CD4-positive, alpha-beta T cell treated with Interferon gamma for 1 hour (primary cell): ENCODE measurements around the gene MCUB.
A peak's percentile ranks its signal among the peaks of the same experiment; 100 is the strongest.
"Not testable (repeated sequence)": the region's sequence is repeated elsewhere in the genome, so short reads cannot be mapped to it uniquely, and the experiment has no call there.

Experiments used
- DNase-seq: peaks from one replicate; pipeline ENCODE4 v3.0.0-alpha.2; 2020

The MCUB gene

GRCh38 chr4:109559983-109560686 is at the start of gene MCUB:
Gene MCUB (plus strand): TSS chr4:109560246. CDS start chr4:109560338, 92 bp downstream.
- DNase-seq = peak; percentile 88

GRCh38 chr4:109510687-109511086 is 49.4 kb upstream of the MCUB start:
- no peak for DNase-seq

GRCh38 chr4:109511414-109511813 is 48.6 kb upstream of the MCUB start:
- no peak for DNase-seq

- DNase-seq = not testable (repeated sequence)
Observed at GRCh38 chr4:109513368-109513767, 46.7 kb upstream of the MCUB start.

GRCh38 chr4:109532182-109532581 is 27.9 kb upstream of the MCUB start:
- no peak for DNase-seq

GRCh38 chr4:109545401-109545800 is 14.6 kb upstream of the MCUB start:
- DNase-seq = no peak

- DNase-seq = no peak
Observed at GRCh38 chr4:109547394-109547793, 12.7 kb upstream of the MCUB start.

GRCh38 chr4:109548655-109549054 is 11.4 kb upstream of the MCUB start:
- peak; percentile 53 for DNase-seq

- no peak for DNase-seq
Observed at GRCh38 chr4:109552237-109552636, 7.8 kb upstream of the MCUB start.

GRCh38 chr4:109553130-109553529 is 6.9 kb upstream of the MCUB start:
- no peak for DNase-seq

GRCh38 chr4:109554971-109555370 is 5.1 kb upstream of the MCUB start:
- no peak for DNase-seq

- no peak for DNase-seq
Observed at GRCh38 chr4:109557433-109557832, 2.6 kb upstream of the MCUB start.

- DNase-seq = peak; percentile 11
Observed at GRCh38 chr4:109558095-109558494, 2.0 kb upstream of the MCUB start.

GRCh38 chr4:109559625-109559982 is 442 bp upstream of the MCUB start:
- DNase-seq = no peak

GRCh38 chr4:109560687-109561461 is 828 bp downstream of the MCUB start:
- DNase-seq = peak; percentile 45

- DNase-seq = no peak
Observed at GRCh38 chr4:109562457-109563239, 2.6 kb downstream of the MCUB start.

- no peak for DNase-seq
Observed at GRCh38 chr4:109571494-109571893, 11.4 kb downstream of the MCUB start.

- no peak for DNase-seq
Observed at GRCh38 chr4:109572154-109572553, 12.1 kb downstream of the MCUB start.

GRCh38 chr4:109574443-109574850 is 14.4 kb downstream of the MCUB start:
- no peak for DNase-seq

- DNase-seq = no peak
Observed at GRCh38 chr4:109574931-109575804, 15.1 kb downstream of the MCUB start.

GRCh38 chr4:109576462-109576861 is 16.4 kb downstream of the MCUB start:
- DNase-seq = no peak

- no peak for DNase-seq
Observed at GRCh38 chr4:109578846-109579245, 18.8 kb downstream of the MCUB start.

- not testable (repeated sequence) for DNase-seq
Observed at GRCh38 chr4:109579997-109580396, 20.0 kb downstream of the MCUB start.
